OCI-M2 (cell line): ENCODE data around the gene CLGN.
A peak's percentile ranks its signal among the peaks of the same experiment; 100 is the strongest.
"Not testable (repeated sequence)": the region's sequence is repeated elsewhere in the genome, so short reads cannot be mapped to it uniquely, and the experiment has no call there.

Experiments
- DNase-seq: peaks from one replicate; lab custom pipeline; 2025; ENCODE audit not compliant: unreplicated experiment; lab: John Stamatoyannopoulos, UW

Gene CLGN, protein sequence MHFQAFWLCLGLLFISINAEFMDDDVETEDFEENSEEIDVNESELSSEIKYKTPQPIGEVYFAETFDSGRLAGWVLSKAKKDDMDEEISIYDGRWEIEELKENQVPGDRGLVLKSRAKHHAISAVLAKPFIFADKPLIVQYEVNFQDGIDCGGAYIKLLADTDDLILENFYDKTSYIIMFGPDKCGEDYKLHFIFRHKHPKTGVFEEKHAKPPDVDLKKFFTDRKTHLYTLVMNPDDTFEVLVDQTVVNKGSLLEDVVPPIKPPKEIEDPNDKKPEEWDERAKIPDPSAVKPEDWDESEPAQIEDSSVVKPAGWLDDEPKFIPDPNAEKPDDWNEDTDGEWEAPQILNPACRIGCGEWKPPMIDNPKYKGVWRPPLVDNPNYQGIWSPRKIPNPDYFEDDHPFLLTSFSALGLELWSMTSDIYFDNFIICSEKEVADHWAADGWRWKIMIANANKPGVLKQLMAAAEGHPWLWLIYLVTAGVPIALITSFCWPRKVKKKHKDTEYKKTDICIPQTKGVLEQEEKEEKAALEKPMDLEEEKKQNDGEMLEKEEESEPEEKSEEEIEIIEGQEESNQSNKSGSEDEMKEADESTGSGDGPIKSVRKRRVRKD

DNA sequence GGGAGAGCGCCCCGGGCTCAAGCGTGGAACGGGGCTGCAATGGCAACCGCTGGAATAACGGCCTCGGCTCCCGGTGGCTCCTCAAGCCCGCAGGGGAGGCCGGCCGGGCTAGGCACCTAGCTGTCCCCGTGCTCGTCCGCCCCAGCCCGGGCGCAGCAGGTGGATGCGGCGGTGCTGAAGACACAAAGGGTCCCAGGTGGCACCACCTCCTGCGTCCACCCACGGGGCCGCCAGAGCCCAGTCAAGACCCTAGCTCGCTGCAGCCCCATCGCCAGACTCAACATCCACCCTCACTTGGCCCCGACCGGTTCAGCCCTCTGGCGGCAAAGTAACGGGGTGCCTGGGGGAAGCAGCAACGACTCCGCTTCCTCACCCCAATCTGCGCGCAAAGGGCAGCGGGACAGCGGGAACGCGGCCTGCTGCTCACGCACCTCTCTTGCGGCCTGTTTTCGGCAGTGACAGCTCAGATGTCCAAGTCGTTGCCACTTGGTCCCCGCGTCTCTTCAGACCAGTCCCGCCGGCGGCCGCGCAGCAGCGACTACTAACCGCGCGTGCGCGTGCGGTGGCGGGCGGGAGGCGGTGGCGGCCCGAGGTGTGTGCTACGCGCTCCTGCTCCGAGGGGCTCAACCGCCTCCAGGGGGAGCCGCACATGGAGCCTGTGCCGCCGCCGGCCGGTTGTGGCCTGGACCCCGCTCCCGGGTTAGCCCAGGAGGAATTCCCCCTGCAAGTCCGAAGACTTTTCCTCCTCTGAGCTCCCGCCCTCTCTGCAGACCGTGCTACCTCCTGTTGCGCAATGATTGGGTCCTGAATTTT, at the start of gene CLGN:
CLGN (minus strand) TSS at position 543 of the 813 bp plus-strand sequence. CDS start 14,570 bp downstream, outside the sequence.
- DNase-seq: peak; percentile 36

GRCh38 chr4:140472156-140472555, 44.7 kb upstream of the CLGN start:
- DNase-seq: no peak

DNA sequence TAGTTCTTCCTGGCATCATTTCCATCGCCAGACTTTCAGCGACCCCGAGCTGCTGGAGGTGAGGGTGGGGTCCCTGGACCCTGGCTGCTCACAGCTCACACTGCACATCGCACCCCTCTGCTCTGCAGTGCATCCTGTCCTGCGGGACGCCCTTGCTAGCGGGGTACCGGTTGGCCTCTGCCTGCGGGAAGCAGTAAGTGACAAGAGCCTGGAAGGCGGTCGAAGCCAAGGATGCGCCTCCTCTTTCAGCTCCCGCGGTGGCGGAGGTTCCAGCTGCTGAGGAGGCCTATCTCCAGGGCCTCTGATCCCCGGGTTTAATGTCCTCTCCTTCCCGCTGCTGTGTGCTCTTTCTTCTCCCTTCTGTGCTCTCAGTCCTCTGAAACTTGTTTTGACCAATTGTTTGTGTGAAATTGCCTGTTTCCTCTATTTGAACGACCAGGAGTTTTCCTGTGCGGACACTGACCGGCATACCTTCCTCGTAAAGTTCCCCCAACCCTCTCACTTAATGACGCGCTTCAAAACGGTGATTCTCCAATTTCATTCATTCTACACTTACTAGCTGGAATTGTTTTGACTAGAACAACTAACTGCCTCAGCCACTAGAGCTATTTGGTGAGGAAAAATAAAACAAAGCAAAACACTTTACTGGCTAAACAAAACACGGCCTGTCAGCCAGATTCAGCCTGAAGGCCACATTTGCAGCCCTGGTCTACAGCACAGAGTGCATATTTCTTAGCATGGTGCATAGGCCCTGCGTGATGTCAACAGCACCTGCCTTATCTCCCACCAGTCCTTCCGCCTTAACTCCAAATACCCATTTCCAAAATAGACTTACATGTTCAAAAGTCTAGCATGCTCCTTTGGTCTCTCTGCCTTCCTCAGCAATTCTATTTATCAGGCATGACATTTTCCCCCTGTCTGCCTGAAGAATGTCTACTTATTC, 42.6 kb upstream of the CLGN start:
- no peak for DNase-seq

- DNase-seq: no peak
Measured at GRCh38 chr4:140466146-140466545, 38.7 kb upstream of the CLGN start.

GRCh38 chr4:140463614-140464013, 36.2 kb upstream of the CLGN start:
- no peak for DNase-seq

- no peak for DNase-seq
Measured at GRCh38 chr4:140463182-140463581, 35.7 kb upstream of the CLGN start.

DNA sequence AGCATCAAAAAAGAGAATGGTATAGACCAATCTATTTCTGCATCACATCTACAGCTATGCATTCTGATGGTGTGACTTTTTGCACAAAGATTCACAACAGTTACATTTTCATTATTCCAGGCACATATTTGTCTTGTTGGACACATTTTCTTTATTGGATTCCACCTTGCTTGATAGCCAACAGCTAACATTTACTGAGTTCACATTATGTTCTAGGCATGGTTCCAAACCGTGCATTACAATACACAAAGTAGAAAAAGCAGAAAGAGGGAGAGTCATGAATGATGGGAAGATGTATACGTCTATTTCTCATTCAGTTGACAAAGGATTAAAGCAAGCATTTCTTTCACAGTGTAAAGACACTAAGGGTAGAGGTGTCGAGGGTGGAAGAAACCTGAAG, 22.9 kb upstream of the CLGN start:
- DNase-seq: no peak

- DNase-seq: no peak
Measured at GRCh38 chr4:140448830-140449229, 21.4 kb upstream of the CLGN start.

DNA sequence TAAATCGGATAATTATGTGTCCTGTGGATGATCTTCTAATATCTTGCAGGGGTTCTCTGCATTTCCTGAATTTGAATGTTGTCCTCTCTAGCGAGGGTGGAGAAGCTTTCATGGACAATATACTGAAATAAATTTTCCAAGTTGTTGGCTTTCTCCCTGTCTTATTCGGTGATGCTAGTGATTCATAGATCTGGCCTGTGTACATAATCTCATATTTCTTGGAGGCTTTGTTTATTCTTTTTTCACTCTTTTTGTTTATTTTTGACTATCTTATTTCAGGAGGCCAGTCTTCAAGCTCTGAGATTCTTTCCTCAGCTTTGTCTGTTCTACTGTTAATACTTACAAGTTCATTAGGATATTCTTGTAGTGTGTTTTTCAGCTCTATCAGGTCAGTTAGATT, 20.7 kb upstream of the CLGN start:
- DNase-seq: no peak

- not testable (repeated sequence) for DNase-seq
Measured at GRCh38 chr4:140444347-140444746, 16.9 kb upstream of the CLGN start.

- DNase-seq: no peak
Measured at GRCh38 chr4:140439644-140440142, 12.2 kb upstream of the CLGN start.

- DNase-seq: no peak
Measured at GRCh38 chr4:140427919-140428471, 547 bp upstream of the CLGN start.

DNA sequence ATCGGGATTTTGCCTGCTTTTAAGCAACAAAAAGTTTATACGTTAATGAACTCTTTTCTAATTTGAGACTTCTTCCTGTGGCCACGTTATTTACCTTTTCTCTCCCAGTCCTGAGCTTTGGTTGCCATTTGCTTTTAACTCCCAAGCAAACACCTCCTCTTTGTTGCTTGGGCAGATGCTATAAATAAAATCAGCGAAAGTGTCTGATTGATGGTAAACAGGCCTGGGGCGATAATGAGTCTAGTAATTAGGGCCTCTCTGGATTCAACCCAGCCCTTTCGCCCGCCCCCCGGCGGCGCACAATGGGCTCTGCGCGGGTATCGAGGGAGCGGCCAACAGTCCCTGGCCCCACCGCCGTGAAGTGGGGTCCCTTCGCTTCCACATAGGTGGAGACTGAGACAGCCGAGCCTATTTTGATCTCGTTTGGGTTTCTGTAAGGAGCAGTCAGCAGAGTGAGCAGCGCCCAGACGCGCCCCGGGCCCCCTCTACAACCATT, 790 bp downstream of the CLGN start:
- DNase-seq: no peak

DNA sequence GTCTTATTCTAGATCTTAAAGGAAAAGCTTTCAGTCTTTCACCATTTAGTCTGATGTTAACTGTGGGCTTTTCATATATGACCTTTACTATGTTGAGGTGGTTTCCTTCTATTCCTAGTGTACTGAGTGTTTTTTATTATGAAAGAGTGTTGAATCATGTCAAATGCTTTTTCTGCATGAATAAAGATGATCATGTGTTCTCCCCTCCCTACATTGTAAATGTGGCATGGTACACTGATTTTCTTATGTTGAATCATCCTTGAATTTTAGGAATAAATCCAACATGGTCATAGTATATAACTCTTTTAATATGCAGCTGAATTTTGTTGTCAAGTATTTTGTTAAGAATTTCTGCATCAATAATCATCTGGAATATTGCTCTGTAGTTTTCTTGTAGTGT, 4.3 kb downstream of the CLGN start:
- DNase-seq: no peak

DNA sequence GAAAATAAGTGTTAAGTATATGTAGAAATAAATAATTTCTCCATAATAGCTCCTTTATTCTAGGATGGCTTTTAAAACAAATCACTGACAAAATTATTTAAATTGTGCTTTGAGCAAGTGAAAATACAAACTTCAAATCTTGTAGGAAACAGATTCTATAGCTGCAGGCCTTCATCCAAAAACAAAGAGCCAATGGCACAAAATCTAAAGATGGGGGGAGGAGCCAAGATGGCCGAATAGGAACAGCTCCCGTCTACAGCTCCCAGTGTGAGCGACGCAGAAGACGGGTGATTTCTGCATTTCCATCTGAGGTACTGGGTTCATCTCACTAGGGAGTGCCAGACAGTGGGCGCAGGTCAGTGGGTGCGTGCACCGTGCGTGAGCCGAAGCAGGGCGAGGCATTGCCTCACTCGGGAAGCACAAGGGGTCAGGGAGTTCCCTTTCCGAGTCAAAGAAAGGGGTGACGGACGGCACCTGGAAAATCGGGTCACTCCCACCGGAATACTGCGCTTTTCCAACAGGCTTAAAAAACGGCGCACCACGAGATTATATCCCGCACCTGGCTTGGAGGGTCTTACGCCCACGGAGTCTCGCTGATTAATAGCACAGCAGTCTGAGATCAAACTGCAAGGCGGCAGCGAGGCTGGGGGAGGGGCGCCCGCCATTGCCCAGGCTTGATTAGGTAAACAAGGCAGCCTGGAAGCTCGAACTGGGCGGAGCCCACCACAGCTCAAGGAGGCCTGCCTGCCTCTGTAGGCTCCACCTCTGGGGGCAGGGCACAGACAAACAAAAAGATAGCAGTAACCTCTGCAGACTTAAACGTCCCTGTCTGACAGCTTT, 14.1 kb downstream of the CLGN start:
- DNase-seq: not testable (repeated sequence)

- DNase-seq: no peak
Measured at GRCh38 chr4:140408974-140409373, 18.5 kb downstream of the CLGN start.

- no peak for DNase-seq
Measured at GRCh38 chr4:140406292-140406691, 21.2 kb downstream of the CLGN start.

DNA sequence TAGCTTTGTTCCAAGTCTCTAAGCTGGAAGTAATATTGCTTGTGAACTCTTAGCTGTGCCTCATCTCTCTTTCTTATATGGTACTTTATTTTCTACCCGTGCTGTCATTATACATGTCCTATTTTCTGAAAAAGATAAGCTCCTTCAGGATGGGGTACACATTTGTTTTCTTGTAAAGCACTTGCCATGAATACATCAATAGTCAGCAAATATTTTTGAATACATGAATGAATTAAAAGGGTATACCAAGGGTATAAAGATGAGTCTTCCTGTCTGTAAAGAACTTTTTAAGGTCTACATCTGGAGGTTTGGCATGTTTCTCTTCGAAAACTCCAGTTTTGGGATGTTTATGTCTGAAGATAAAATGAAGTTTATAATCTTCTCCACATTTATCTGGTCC, 27.3 kb downstream of the CLGN start:
- no peak for DNase-seq

DNA sequence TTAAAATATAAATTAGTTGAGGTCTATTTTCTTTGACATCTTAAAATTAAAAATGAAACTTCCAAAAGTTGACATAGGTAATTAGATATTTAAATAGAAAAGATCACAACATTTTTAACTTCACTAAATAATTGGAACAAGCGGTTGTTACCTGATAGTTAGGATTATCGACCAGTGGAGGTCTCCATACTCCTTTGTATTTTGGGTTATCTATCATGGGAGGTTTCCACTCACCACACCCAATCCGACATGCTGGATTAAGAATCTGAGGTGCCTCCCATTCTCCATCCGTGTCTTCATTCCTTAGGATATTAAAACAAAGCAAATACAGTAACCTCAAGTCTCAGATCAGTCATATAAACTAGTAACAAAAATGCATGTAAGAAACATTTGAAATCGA, 31.8 kb downstream of the CLGN start:
- no peak for DNase-seq
